Naive B cell (primary cell): ENCODE measurements around the gene BARHL2. TPM values are rescaled to one million over a fixed set of nuclear protein-coding genes. Genes with fewer than 3 reads are reported as not detected.
A peak's percentile ranks its signal among the peaks of the same experiment; 100 is the strongest.

Experiments
- ATAC-seq, 2 donors: fragments of 150-1000 bp; cut with Tn5 transposase; 2 replicates each; pipeline ENCODE4 v1.10.0; 2021; ENCODE audit warnings: low read depth in 2 of 2, mild to moderate bottlenecking in 2 of 2, moderate library complexity in 2 of 2
- DNase-seq: peaks from one replicate; pipeline ENCODE4 v3.0.0; 2022
- H3K27ac Mint-ChIP-seq, 6 donors: one replicate each; pipeline ENCODE4 v1.8.0; 2020 to 2022; ENCODE audit warnings: mild to moderate bottlenecking in 6 of 6, mixed read lengths in 6 of 6, moderate library complexity in 5 of 6, inconsistent platforms in 2 of 6
- H3K27me3 Mint-ChIP-seq, 3 donors: one replicate each; pipeline ENCODE4 v1.8.0; 2021 to 2022; ENCODE audit warnings: mixed read lengths in 3 of 3, mild to moderate bottlenecking in 1 of 3
- H3K36me3 Mint-ChIP-seq, 2 donors: one replicate each; pipeline ENCODE4 v1.8.0; 2020 to 2022; ENCODE audit warnings: mixed read lengths in 2 of 2, inconsistent platforms in 1 of 2, mild to moderate bottlenecking in 1 of 2
- H3K4me1 Mint-ChIP-seq, 3 donors: one replicate each; pipeline ENCODE4 v1.8.0; 2020 to 2022; ENCODE audit warnings: mixed read lengths in 3 of 3, inconsistent platforms in 1 of 3, mild to moderate bottlenecking in 1 of 3, moderate library complexity in 1 of 3
- H3K4me3 Mint-ChIP-seq, 8 donors: one replicate each; pipeline ENCODE4 v1.8.0; 2020 to 2022; ENCODE audit warnings: mild to moderate bottlenecking in 8 of 8, mixed read lengths in 8 of 8, moderate library complexity in 8 of 8, inconsistent platforms in 2 of 8
- H3K9me3 Mint-ChIP-seq, 7 donors: one replicate each; pipeline ENCODE4 v1.8.0; 2020 to 2022; ENCODE audit warnings: mixed read lengths in 7 of 7, mild to moderate bottlenecking in 5 of 7, inconsistent platforms in 2 of 7, moderate library complexity in 1 of 7
- polyA plus RNA-seq, 6 donors: library from polyadenylated mRNA; unstranded; fragments of 300-500 nt; fragmentation: Illumina TruSeq; gene quantifications; one replicate each; pipeline ENCODE4 v1.2.3, GENCODE V29; 2021; ENCODE audit warnings: low read depth in 6 of 6

Gene BARHL2
- polyA plus RNA-seq, 6 donors from 2014 or later = not detected

GRCh38 chr1:90729504-90730242, 12.6 kb upstream of the BARHL2 start:
- H3K36me3 Mint-ChIP-seq = peaks cover 6 to 35% of the 10 kb centered on the region in 2 donors
- DNase-seq (no peak), ATAC-seq (peak in 1 of 2 donors; percentile 20)
- H3K27me3 Mint-ChIP-seq = peaks cover 84 to 88% (median 88%) of the 10 kb centered on the region in 3 donors
- H3K4me3 Mint-ChIP-seq = peak overlapping the region; percentile 56 to 87 (median 74)
- peaks cover 3 to 46% (median 20%) of the 10 kb centered on the region in 7 donors for H3K9me3 Mint-ChIP-seq
- peaks cover 35 to 42% (median 37%) of the 10 kb centered on the region in 3 donors for H3K4me1 Mint-ChIP-seq
- H3K27ac Mint-ChIP-seq = peak overlapping the region in 2 of 6 donors; percentile 4 to 86

DNA sequence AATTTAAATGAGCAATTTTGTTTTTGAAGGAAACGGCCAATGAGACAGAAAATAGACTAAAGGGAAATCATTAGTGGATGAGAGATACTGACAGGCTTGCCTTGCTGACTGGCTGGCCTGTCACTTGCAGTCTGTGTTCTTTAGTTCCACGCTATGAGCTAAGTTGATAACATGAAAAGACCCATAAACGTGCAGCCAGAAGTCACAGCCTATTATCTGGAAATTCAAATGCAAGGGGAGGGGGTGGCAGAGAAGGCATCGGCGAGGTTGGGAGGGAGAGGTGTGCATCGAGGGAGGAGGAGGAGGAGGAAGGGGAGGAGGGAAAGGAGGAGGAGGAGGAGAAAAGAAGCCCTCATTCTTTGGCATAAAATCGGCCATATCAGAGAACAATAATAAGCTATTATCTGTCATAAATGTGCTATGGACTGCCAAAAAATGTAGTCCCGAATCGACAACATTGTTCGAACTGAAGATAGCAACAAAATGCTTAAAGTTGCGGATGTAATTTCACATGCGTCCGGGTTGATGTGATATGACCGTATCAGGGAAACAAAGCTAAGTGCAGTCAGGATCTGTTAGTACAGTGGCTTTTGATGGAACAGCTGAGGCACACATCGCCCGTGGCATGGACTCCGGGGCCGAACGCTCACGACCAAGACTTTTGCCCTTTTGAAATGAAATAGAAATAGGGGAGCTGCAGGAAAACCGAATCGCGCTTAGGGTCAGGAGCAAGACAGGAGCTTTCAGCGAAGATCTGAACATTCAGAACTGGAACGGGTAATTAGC, 11.6 kb upstream of the BARHL2 start:
- no peak for ATAC-seq
- no peak for DNase-seq
- H3K27me3 Mint-ChIP-seq = peaks cover 89 to 98% (median 96%) of the 10 kb centered on the region in 3 donors
- peak overlapping the region in 3 of 6 donors; percentile 56 to 81 (median 66) for H3K27ac Mint-ChIP-seq
- H3K4me3 Mint-ChIP-seq = peak overlapping the region in 7 of 8 donors; percentile 42 to 84 (median 61)
- H3K9me3 Mint-ChIP-seq = peaks cover 4 to 53% (median 28%) of the 10 kb centered on the region in 7 donors
- H3K36me3 Mint-ChIP-seq = peaks cover 6 to 35% of the 10 kb centered on the region in 2 donors
- peaks cover 37 to 51% (median 40%) of the 10 kb centered on the region in 3 donors for H3K4me1 Mint-ChIP-seq

DNA sequence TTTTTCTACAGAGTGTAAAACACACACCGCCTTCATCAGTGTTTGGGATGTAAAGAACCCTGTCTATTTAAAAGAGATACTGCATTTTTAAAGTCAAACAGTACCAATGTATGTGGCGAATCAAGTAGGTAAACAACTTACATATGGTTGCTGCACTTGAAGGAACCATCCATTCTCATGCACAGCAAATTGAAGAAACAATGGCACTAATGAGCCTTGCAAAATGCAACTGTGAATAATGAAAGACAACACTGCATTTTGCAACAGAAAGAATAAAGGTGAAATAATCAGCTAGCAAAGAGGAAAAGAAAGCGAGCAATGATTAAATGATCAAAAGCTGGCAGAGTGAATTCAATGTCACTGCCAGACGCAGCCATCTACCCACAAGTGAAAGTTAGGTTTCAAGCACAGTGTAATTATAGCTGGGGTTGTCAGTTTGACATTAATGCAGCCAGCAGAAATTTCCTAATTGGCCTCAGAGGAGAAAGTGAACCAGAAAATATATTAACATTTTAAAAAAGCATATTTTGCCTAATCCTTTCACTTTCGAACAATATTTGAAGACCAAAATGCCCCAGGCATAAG, 10.9 kb upstream of the BARHL2 start:
- H3K36me3 Mint-ChIP-seq = peaks cover 9 to 35% of the 10 kb centered on the region in 2 donors
- no peak for DNase-seq
- peak overlapping the region in 4 of 6 donors; percentile 30 to 81 (median 64) for H3K27ac Mint-ChIP-seq
- peak overlapping the region in 4 of 8 donors; percentile 32 to 84 (median 59) for H3K4me3 Mint-ChIP-seq
- H3K9me3 Mint-ChIP-seq = peaks cover 4 to 59% (median 32%) of the 10 kb centered on the region in 7 donors
- peaks cover 37 to 56% (median 44%) of the 10 kb centered on the region in 3 donors for H3K4me1 Mint-ChIP-seq
- peaks cover 88 to 99% (median 96%) of the 10 kb centered on the region in 3 donors for H3K27me3 Mint-ChIP-seq
- no peak for ATAC-seq

DNA sequence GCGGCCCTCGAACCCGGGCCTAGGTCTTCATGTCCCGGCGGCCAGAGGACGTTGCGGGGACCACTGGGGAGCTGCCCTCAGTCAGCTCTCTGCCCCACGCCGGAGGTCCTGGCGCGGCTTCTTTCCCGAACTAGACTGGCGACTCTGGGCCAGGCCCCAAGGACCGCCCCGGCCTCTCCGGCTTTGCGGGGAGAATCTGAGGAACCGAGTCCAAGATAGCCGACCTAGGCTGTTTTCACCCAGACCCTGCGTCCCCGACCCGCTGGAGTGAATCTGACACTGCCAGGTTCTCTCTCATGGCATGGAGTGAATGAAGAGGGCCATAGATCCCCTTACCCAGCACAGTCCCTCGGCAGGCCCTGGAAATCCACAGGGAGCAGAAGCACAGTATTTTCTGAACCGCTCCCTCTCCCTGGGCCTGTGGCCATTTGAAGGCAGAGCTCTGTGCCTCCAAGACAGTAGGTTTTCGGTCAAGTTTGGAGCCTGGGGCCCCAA, 9.9 kb upstream of the BARHL2 start:
- no peak for ATAC-seq
- Mint-ChIP-seq H3K36me3 (peaks cover 16 to 35% of the 10 kb centered on the region in 2 donors), H3K4me1 (peaks cover 37 to 59% (median 46%) of the 10 kb centered on the region in 3 donors), H3K4me3 (peak overlapping the region in 4 of 8 donors; percentile 36 to 85 (median 69)), H3K9me3 (peaks cover 4 to 66% (median 32%) of the 10 kb centered on the region in 7 donors), H3K27me3 (peaks cover 88 to 99% (median 96%) of the 10 kb centered on the region in 3 donors), H3K27ac (peak overlapping the region in 2 of 6 donors; percentile 41 to 97)
- DNase-seq = no peak

GRCh38 chr1:90726425-90726985, 9.4 kb upstream of the BARHL2 start:
- DNase-seq (no peak), ATAC-seq (no peak)
- peaks cover 89 to 99% (median 97%) of the 10 kb centered on the region in 3 donors for H3K27me3 Mint-ChIP-seq
- peaks cover 20 to 35% of the 10 kb centered on the region in 2 donors for H3K36me3 Mint-ChIP-seq
- peaks cover 37 to 64% (median 51%) of the 10 kb centered on the region in 3 donors for H3K4me1 Mint-ChIP-seq
- peak overlapping the region in 6 of 8 donors; percentile 40 to 85 (median 78) for H3K4me3 Mint-ChIP-seq
- peak overlapping the region in 5 of 6 donors; percentile 54 to 97 (median 95) for H3K27ac Mint-ChIP-seq
- peaks cover 4 to 71% (median 34%) of the 10 kb centered on the region in 7 donors for H3K9me3 Mint-ChIP-seq

DNA sequence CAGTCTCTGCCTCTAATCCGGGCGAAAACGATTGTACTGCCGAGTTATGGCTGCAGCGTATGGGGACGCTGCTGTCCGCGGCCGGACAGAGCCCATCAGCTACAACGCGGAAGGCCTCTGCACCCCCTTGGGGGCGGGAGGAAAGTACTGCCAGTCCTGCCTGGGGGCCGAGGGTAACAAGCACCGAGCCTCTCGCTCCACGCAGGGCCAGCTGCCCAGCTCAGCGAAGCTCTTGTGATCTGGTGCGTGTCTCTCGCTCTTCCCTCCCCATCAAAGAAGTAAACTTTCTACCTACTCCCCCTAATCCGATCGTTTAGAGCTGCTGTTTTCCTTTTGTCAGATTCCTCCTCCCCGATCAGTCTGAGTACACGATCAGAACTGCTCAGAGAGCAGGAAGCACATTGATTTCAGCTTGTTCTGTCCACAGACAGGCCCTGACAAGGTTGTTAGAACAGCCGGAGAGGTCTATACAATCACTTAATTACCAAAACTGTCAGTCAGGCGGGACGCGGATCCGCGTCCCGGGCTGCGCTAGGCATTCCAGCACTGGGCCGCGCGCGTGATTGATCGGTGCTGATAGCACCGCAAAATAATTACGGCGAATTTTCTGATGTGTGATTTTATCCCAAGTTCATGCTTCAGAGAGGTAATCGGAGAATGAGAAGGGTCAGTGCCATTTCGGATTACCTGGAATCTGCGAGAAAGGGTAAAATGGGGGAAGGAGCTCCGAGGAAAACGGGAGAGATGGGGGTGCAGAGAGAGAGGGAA, 8.7 kb upstream of the BARHL2 start:
- H3K4me1 Mint-ChIP-seq = peaks cover 35 to 67% (median 51%) of the 10 kb centered on the region in 3 donors
- peak overlapping the region; percentile 36 to 85 (median 76) for H3K4me3 Mint-ChIP-seq
- peaks cover 4 to 78% (median 39%) of the 10 kb centered on the region in 7 donors for H3K9me3 Mint-ChIP-seq
- H3K27ac Mint-ChIP-seq = peak overlapping the region in 5 of 6 donors; percentile 54 to 97 (median 95)
- no peak for ATAC-seq
- peaks cover 89 to 98% (median 97%) of the 10 kb centered on the region in 3 donors for H3K27me3 Mint-ChIP-seq
- H3K36me3 Mint-ChIP-seq = peaks cover 24 to 33% of the 10 kb centered on the region in 2 donors
- no peak for DNase-seq

DNA sequence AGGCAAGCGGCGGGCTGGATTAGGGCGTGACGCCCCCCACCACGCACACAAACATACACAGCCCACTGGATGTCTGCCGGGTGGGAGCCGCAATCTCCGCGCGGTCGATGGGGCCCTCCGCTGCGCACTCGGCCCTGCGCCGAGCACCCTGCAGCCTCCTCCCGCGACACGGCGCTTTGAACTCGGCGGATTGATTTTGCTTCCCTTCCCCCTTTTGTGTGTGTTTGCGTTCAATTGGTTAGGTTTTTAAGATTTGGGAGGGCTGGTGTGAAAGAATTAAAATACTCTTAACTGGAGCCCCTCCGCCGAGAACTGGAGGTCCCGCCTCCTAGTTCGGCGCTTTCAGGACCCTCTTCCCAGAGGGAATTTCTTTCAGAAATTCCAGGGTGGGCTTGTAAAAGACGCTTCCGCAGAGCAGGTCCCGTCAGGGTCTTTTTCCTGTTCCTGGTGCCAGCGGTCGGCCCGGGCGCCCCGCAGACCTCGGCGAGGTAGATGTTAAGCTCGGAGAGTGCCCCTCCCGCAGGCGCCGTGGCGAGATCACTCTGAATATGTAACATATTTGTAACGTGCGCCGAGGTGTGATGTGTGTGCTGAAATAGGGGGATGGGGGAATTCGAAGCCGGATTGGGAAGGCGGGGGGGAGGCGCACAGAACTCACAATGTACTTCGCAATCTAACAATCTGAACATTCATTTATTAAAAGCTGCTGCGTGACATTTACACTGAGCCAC, 8.0 kb upstream of the BARHL2 start:
- H3K4me3 Mint-ChIP-seq = peak overlapping the region in 7 of 8 donors; percentile 40 to 85 (median 76)
- ATAC-seq (no peak), DNase-seq (no peak)
- peak overlapping the region in 4 of 6 donors; percentile 84 to 97 (median 96) for H3K27ac Mint-ChIP-seq
- H3K4me1 Mint-ChIP-seq = peaks cover 27 to 65% (median 47%) of the 10 kb centered on the region in 3 donors
- peaks cover 91 to 97% (median 97%) of the 10 kb centered on the region in 3 donors for H3K27me3 Mint-ChIP-seq
- H3K9me3 Mint-ChIP-seq = peaks cover 4 to 86% (median 42%) of the 10 kb centered on the region in 7 donors
- peaks cover 24 to 34% of the 10 kb centered on the region in 2 donors for H3K36me3 Mint-ChIP-seq

GRCh38 chr1:90724361-90724760, 7.3 kb upstream of the BARHL2 start:
- Mint-ChIP-seq H3K9me3 (peaks cover 4 to 84% (median 42%) of the 10 kb centered on the region in 7 donors), H3K4me3 (peak overlapping the region in 6 of 8 donors; percentile 10 to 84 (median 50)), H3K27me3 (peaks cover 87 to 96% (median 96%) of the 10 kb centered on the region in 3 donors), H3K27ac (peak overlapping the region in 5 of 6 donors; percentile 66 to 96 (median 88)), H3K36me3 (peaks cover 24 to 36% of the 10 kb centered on the region in 2 donors), H3K4me1 (peaks cover 22 to 59% (median 43%) of the 10 kb centered on the region in 3 donors)
- ATAC-seq (no peak), DNase-seq (no peak)

DNA sequence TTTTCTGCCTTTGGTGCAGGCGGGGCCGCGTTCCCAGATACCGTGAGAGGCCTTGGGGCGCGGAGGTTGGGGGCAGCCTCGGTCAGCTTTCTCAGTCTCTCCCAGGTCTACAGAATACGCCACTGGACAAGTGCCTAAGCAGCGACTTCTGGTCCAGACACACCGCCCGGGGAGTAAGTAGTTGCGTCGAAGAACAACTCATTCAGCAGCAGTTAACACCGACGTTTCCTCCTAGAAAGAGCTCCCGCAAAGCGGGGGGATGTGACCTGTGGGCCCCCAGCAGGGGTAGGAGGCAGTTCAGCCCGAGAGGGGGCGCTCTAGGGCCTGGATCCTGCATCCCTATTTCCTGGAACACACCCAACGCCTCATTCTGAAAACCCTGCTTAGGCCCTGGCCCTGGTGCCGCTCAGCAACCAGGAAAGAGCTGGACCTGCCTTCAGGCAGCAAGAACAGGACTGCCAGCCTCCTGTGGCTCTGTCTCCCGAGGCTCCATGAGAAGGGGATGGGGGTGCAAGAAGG, 6.5 kb upstream of the BARHL2 start:
- Mint-ChIP-seq H3K36me3 (peaks cover 28 to 33% of the 10 kb centered on the region in 2 donors), H3K9me3 (peaks cover 4 to 86% (median 47%) of the 10 kb centered on the region in 7 donors), H3K27ac (peak overlapping the region in 4 of 6 donors; percentile 49 to 96 (median 87)), H3K4me3 (peak overlapping the region; percentile 35 to 84 (median 68)), H3K27me3 (peaks cover 89 to 97% (median 96%) of the 10 kb centered on the region in 3 donors), H3K4me1 (peaks cover 22 to 59% (median 41%) of the 10 kb centered on the region in 3 donors)
- ATAC-seq (no peak), DNase-seq (no peak)

- H3K4me3 Mint-ChIP-seq = peak overlapping the region; percentile 53 to 84 (median 73)
- peaks cover 25 to 27% of the 10 kb centered on the region in 2 donors for H3K36me3 Mint-ChIP-seq
- no peak for DNase-seq
- H3K9me3 Mint-ChIP-seq = peaks cover 0 to 80% (median 47%) of the 10 kb centered on the region in 7 donors
- H3K27me3 Mint-ChIP-seq = peaks cover 83 to 96% (median 95%) of the 10 kb centered on the region in 3 donors
- H3K27ac Mint-ChIP-seq = peak overlapping the region in 5 of 6 donors; percentile 8 to 96 (median 75)
- H3K4me1 Mint-ChIP-seq = peaks cover 22 to 56% (median 38%) of the 10 kb centered on the region in 3 donors
- ATAC-seq = no peak
These were observed 5.9 kb upstream of the BARHL2 start for GRCh38 chr1:90722874-90723589.
